Activated naive CD8-positive, alpha-beta T cell treated with anti-CD3 and anti-CD28 coated beads for 36 hours (primary cell): ENCODE measurements around the gene RBP3. TPM values are rescaled to one million over a fixed set of nuclear protein-coding genes. Genes with fewer than 3 reads are reported as not detected.
A peak's percentile ranks its signal among the peaks of the same experiment; 100 is the strongest.

Experiments
- DNase-seq: peaks from one replicate; pipeline ENCODE4 v3.0.0; 2021
- H3K27ac Mint-ChIP-seq: one replicate; pipeline ENCODE4 v1.8.0; 2022; ENCODE audit warnings: mild to moderate bottlenecking, moderate library complexity, mixed read lengths
- H3K27me3 Mint-ChIP-seq: one replicate; pipeline ENCODE4 v1.8.0; 2022; ENCODE audit warnings: mild to moderate bottlenecking, mixed read lengths
- H3K36me3 Mint-ChIP-seq: one replicate; pipeline ENCODE4 v1.8.0; 2021; ENCODE audit warnings: mild to moderate bottlenecking, mixed read lengths
- H3K4me1 Mint-ChIP-seq: one replicate; pipeline ENCODE4 v1.8.0; 2021; ENCODE audit warnings: mixed read lengths
- H3K4me3 Mint-ChIP-seq: one replicate; pipeline ENCODE4 v1.8.0; 2022; ENCODE audit warnings: mild to moderate bottlenecking, moderate library complexity, mixed read lengths
- H3K9me3 Mint-ChIP-seq: one replicate; pipeline ENCODE4 v1.8.0; 2022; ENCODE audit warnings: mixed read lengths
- total RNA-seq, 2 experiments: library from RNA; stranded (reverse); gene quantifications; one replicate each; pipeline ENCODE4 v1.2.3, GENCODE V29; 2021

RBP3 gene
- total RNA-seq, 2 experiments from 2014 or later: not detected

- DNase-seq: peak; percentile 86
- Mint-ChIP-seq H3K27me3 (no peaks in the 10 kb centered on the region), H3K27ac (peak overlapping the region; percentile 69), H3K4me3 (no peak overlapping the region), H3K4me1 (peaks cover 24% of the 10 kb centered on the region), H3K9me3 (no peaks in the 10 kb centered on the region), H3K36me3 (no peaks in the 10 kb centered on the region)
Measured at GRCh38 chr10:47311932-47312662, 36.1 kb upstream of the RBP3 start.

GRCh38 chr10:47312663-47312995, 35.5 kb upstream of the RBP3 start:
- Mint-ChIP-seq H3K36me3 (no peaks in the 10 kb centered on the region), H3K27ac (no peak overlapping the region), H3K4me3 (no peak overlapping the region), H3K9me3 (no peaks in the 10 kb centered on the region), H3K27me3 (no peaks in the 10 kb centered on the region), H3K4me1 (peaks cover 20% of the 10 kb centered on the region)
- no peak for DNase-seq

GRCh38 chr10:47314416-47314970, 33.7 kb upstream of the RBP3 start:
- no peaks in the 10 kb centered on the region for H3K9me3 Mint-ChIP-seq
- no peaks in the 10 kb centered on the region for H3K27me3 Mint-ChIP-seq
- H3K4me3 Mint-ChIP-seq: no peak overlapping the region
- no peaks in the 10 kb centered on the region for H3K36me3 Mint-ChIP-seq
- DNase-seq: no peak
- H3K27ac Mint-ChIP-seq: no peak overlapping the region
- H3K4me1 Mint-ChIP-seq: peaks cover 18% of the 10 kb centered on the region

- peaks cover 18% of the 10 kb centered on the region for H3K4me1 Mint-ChIP-seq
- H3K27ac Mint-ChIP-seq: no peak overlapping the region
- DNase-seq: no peak
- no peaks in the 10 kb centered on the region for H3K9me3 Mint-ChIP-seq
- H3K27me3 Mint-ChIP-seq: no peaks in the 10 kb centered on the region
- H3K4me3 Mint-ChIP-seq: no peak overlapping the region
- no peaks in the 10 kb centered on the region for H3K36me3 Mint-ChIP-seq
Measured at GRCh38 chr10:47315421-47315820, 32.7 kb upstream of the RBP3 start.

- Mint-ChIP-seq H3K4me1 (peaks cover 12% of the 10 kb centered on the region), H3K9me3 (no peaks in the 10 kb centered on the region), H3K27me3 (no peaks in the 10 kb centered on the region), H3K4me3 (no peak overlapping the region), H3K36me3 (no peaks in the 10 kb centered on the region), H3K27ac (no peak overlapping the region)
- DNase-seq: no peak
Measured at GRCh38 chr10:47316131-47316530, 32.0 kb upstream of the RBP3 start.

GRCh38 chr10:47317251-47317650, 30.9 kb upstream of the RBP3 start:
- Mint-ChIP-seq H3K4me1 (peaks cover under 1% of the 10 kb centered on the region), H3K27ac (no peak overlapping the region), H3K27me3 (no peaks in the 10 kb centered on the region), H3K4me3 (no peak overlapping the region), H3K36me3 (no peaks in the 10 kb centered on the region), H3K9me3 (no peaks in the 10 kb centered on the region)
- DNase-seq: no peak

GRCh38 chr10:47318706-47319105, 29.5 kb upstream of the RBP3 start:
- Mint-ChIP-seq H3K4me1 (no peaks in the 10 kb centered on the region), H3K36me3 (no peaks in the 10 kb centered on the region), H3K27me3 (no peaks in the 10 kb centered on the region), H3K9me3 (no peaks in the 10 kb centered on the region), H3K4me3 (no peak overlapping the region), H3K27ac (no peak overlapping the region)
- no peak for DNase-seq

GRCh38 chr10:47319784-47320183, 28.4 kb upstream of the RBP3 start:
- Mint-ChIP-seq H3K36me3 (no peaks in the 10 kb centered on the region), H3K4me3 (no peak overlapping the region), H3K9me3 (no peaks in the 10 kb centered on the region), H3K27me3 (no peaks in the 10 kb centered on the region), H3K27ac (no peak overlapping the region), H3K4me1 (no peaks in the 10 kb centered on the region)
- DNase-seq: no peak

- Mint-ChIP-seq H3K4me1 (no peaks in the 10 kb centered on the region), H3K27me3 (no peaks in the 10 kb centered on the region), H3K27ac (no peak overlapping the region), H3K9me3 (no peaks in the 10 kb centered on the region), H3K36me3 (no peaks in the 10 kb centered on the region), H3K4me3 (no peak overlapping the region)
- no peak for DNase-seq
Measured at GRCh38 chr10:47320812-47321211, 27.4 kb upstream of the RBP3 start.

GRCh38 chr10:47321521-47322195, 26.5 kb upstream of the RBP3 start:
- Mint-ChIP-seq H3K27me3 (no peaks in the 10 kb centered on the region), H3K36me3 (no peaks in the 10 kb centered on the region), H3K4me3 (no peak overlapping the region), H3K9me3 (no peaks in the 10 kb centered on the region), H3K4me1 (no peaks in the 10 kb centered on the region), H3K27ac (no peak overlapping the region)
- DNase-seq: no peak

- H3K36me3 Mint-ChIP-seq: no peaks in the 10 kb centered on the region
- no peaks in the 10 kb centered on the region for H3K4me1 Mint-ChIP-seq
- H3K27me3 Mint-ChIP-seq: no peaks in the 10 kb centered on the region
- H3K27ac Mint-ChIP-seq: no peak within 1 kb of the TSS
- H3K9me3 Mint-ChIP-seq: no peaks in the 10 kb centered on the region
- no peak within 1 kb of the TSS for H3K4me3 Mint-ChIP-seq
- DNase-seq: no peak
Measured at GRCh38 chr10:47322300-47323061, 25.7 kb upstream of the RBP3 start, which contains the start of gene GDF2. GDF2 (plus strand) TSS chr10:47322454; CDS start chr10:47322669, 215 bp downstream.

- Mint-ChIP-seq H3K9me3 (no peaks in the 10 kb centered on the region), H3K4me1 (no peaks in the 10 kb centered on the region), H3K4me3 (no peak overlapping the region), H3K27me3 (no peaks in the 10 kb centered on the region), H3K36me3 (no peaks in the 10 kb centered on the region), H3K27ac (no peak overlapping the region)
- DNase-seq: no peak
Measured at GRCh38 chr10:47323087-47323486, 25.1 kb upstream of the RBP3 start.

- H3K27ac Mint-ChIP-seq: no peak overlapping the region
Measured at GRCh38 chr10:47323636-47324296, 24.4 kb upstream of the RBP3 start.

GRCh38 chr10:47325303-47326291, 22.6 kb upstream of the RBP3 start:
- Mint-ChIP-seq H3K9me3 (no peaks in the 10 kb centered on the region), H3K27me3 (no peaks in the 10 kb centered on the region), H3K36me3 (no peaks in the 10 kb centered on the region), H3K27ac (no peak overlapping the region), H3K4me3 (no peak overlapping the region), H3K4me1 (no peaks in the 10 kb centered on the region)
- DNase-seq: no peak

More at GRCh38 chr10:47323636-47324296, 24.4 kb upstream of the RBP3 start:
- no peaks in the 10 kb centered on the region for H3K4me1 Mint-ChIP-seq
- no peaks in the 10 kb centered on the region for H3K36me3 Mint-ChIP-seq
- no peak for DNase-seq
- H3K9me3 Mint-ChIP-seq: no peaks in the 10 kb centered on the region
- no peaks in the 10 kb centered on the region for H3K27me3 Mint-ChIP-seq
- H3K4me3 Mint-ChIP-seq: no peak overlapping the region
